Caco-2 (cell line): ENCODE measurements around the gene ALDOA. TPM values are rescaled to one million over a fixed set of nuclear protein-coding genes. Genes with fewer than 3 reads are reported as not detected.

ENCODE experiments used
- BruUV-seq: library from RNA; stranded (reverse); fragments of 400-500 nt; replicated peaks from 2 replicates; lab custom pipeline; 2021; lab: Mats Ljungman, UMichigan
- CTCF ChIA-PET: fragments of 300-600 bp; sonication (Branson Sonifier 250); formaldehyde crosslinking; loops from one replicate; lab custom pipeline; 2022; ENCODE audit warnings: antibody characterized with exemption; lab: Charles Lee
- POLR2A ChIA-PET: fragments of 300-600 bp; sonication (Branson Sonifier 250); formaldehyde crosslinking; loops from one replicate; lab custom pipeline; 2022; ENCODE audit warnings: antibody characterized with exemption; lab: Charles Lee
- DNase-seq, 2 experiments: peaks; one replicate each; pipeline versions ENCODE4 v3.0.0 to v3.0.0-alpha.2; 2020 to 2022
- H3K27me3 ChIP-seq: replicated peaks from 2 replicates; pipeline ENCODE4 v1.6.0; 2011; ENCODE audit warnings: low read length; ENCODE audit not compliant: control insufficient read depth, insufficient read depth
- H3K36me3 ChIP-seq: 2 replicates; pipeline ENCODE4 v1.5.1; 2011; ENCODE audit warnings: low read length; ENCODE audit not compliant: control insufficient read depth, insufficient read depth
- H3K4me1 ChIP-seq: fragments of 250-450 bp; sonication (Bioruptor Pico); 2 replicates; pipeline ENCODE4 v1.5.1; 2020; ENCODE audit warnings: mild to moderate bottlenecking
- H3K4me3 ChIP-seq: 2 replicates; pipeline ENCODE4 v1.5.1; 2011; ENCODE audit warnings: low read depth, mild to moderate bottlenecking, control low read depth, low read length
- H3K9me3 ChIP-seq: fragments of 250-450 bp; sonication (Bioruptor Pico); 2 replicates; pipeline ENCODE4 v1.5.1; 2020; ENCODE audit warnings: mild to moderate bottlenecking, moderate library complexity
- H3K27ac Mint-ChIP-seq: one replicate; pipeline ENCODE4 v1.8.0; 2022; ENCODE audit warnings: mixed read lengths; ENCODE audit not compliant: unreplicated experiment
- H3K27me3 Mint-ChIP-seq: one replicate; pipeline ENCODE4 v1.8.0; 2022; ENCODE audit warnings: mixed read lengths; ENCODE audit not compliant: insufficient read depth, unreplicated experiment
- H3K36me3 Mint-ChIP-seq: one replicate; pipeline ENCODE4 v1.8.0; 2022; ENCODE audit warnings: mild to moderate bottlenecking, mixed read lengths; ENCODE audit not compliant: insufficient read depth, unreplicated experiment
- H3K4me1 Mint-ChIP-seq: one replicate; pipeline ENCODE4 v1.8.0; 2022; ENCODE audit warnings: low read depth, mixed read lengths; ENCODE audit not compliant: unreplicated experiment
- H3K4me3 Mint-ChIP-seq: one replicate; pipeline ENCODE4 v1.8.0; 2022; ENCODE audit warnings: mild to moderate bottlenecking, moderate library complexity, mixed read lengths; ENCODE audit not compliant: unreplicated experiment
- H3K9me3 Mint-ChIP-seq: one replicate; pipeline ENCODE4 v1.8.0; 2022; ENCODE audit warnings: mixed read lengths; ENCODE audit not compliant: unreplicated experiment
- CTCF ChIP-seq, 2 experiments: fragments of 200-600 bp in 1 of 2; IDR thresholded peaks; 1 replicate in 1 of 2; 2 replicates in 1 of 2; pipeline versions ENCODE4 v1.5.1 to v1.8.0; 2011 to 2022; ENCODE audit warnings: antibody characterized with exemption in 1 of 2, control low read depth in 1 of 2, inconsistent platforms in 1 of 2, low read depth in 1 of 2, low read length in 1 of 2, mild to moderate bottlenecking in 1 of 2, moderate library complexity in 1 of 2; ENCODE audit not compliant: insufficient read depth in 1 of 2, severe bottlenecking in 1 of 2, unreplicated experiment in 1 of 2
- intact Hi-C: fragments of 100-400 bp; cut with micrococcal nuclease; formaldehyde crosslinking; loops from one replicate; pipeline ENCODE4 v1.10.0; 2022; ENCODE audit not compliant: unreplicated experiment
- total RNA-seq: library from RNA; stranded (reverse); gene quantifications from 2 replicates; pipeline ENCODE4 v1.2.3, GENCODE V29; 2022

ALDOA gene
- total RNA-seq, 1 experiment from 2014 or later, result 675 TPM

- CTCF ChIA-PET, result no interaction called here
- H3K27ac Mint-ChIP-seq, result no peak overlapping the region
- intact Hi-C loops, result no loop called here
- no peak for TF ChIP-seq CTCF (IDR thresholded peaks at IDR 0.05; ENCODE audit: insufficient read depth in 1 of 2, low read depth in 1 of 2, low read length in 1 of 2, severe bottlenecking in 1 of 2, unreplicated experiment in 1 of 2)
- no peak for DNase-seq
- no peaks in the 10 kb centered on the region for H3K4me1 ChIP-seq
- no peaks in the 10 kb centered on the region for H3K9me3 ChIP-seq
- no peaks in the 10 kb centered on the region for H3K27me3 Mint-ChIP-seq
- no peaks in the 10 kb centered on the region for H3K36me3 ChIP-seq
- H3K9me3 Mint-ChIP-seq, result no peaks in the 10 kb centered on the region
- POLR2A ChIA-PET, result no interaction called here
- H3K27me3 ChIP-seq, result no peaks in the 10 kb centered on the region
- BruUV-seq, result no TSS peak
- no peaks in the 10 kb centered on the region for H3K4me1 Mint-ChIP-seq
- no peak overlapping the region for H3K4me3 Mint-ChIP-seq
- peaks cover 3% of the 10 kb centered on the region for H3K36me3 Mint-ChIP-seq
- no peak overlapping the region for H3K4me3 ChIP-seq
Observed at GRCh38 chr16:30046588-30046987, 19.0 kb upstream of the ALDOA start.

DNA sequence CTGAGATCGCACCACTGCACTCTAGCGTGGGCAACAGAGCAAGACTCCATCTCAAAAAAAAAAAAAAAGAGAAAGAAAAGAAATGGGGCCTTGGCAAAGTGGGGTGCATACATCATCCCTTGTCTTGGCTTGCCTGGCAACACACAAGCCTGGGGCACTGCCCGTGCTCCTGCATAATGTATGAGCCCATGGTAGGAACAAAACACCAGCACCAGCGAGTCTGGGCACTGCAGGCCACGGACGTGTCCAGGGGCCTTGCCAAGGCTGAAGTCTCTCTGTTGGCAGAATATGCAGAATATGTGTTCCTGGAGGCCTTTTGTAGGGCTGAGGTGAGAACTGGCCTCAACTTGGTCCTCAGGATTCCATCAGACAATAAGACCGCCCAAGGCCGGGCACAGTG is 15.7 kb upstream of the ALDOA start:
- H3K4me3 ChIP-seq, result no peak overlapping the region
- H3K27me3 ChIP-seq, result no peaks in the 10 kb centered on the region
- no peaks in the 10 kb centered on the region for H3K36me3 ChIP-seq
- Mint-ChIP-seq H3K27ac (no peak overlapping the region), H3K9me3 (no peaks in the 10 kb centered on the region), H3K4me1 (peaks cover 8% of the 10 kb centered on the region), H3K27me3 (no peaks in the 10 kb centered on the region), H3K4me3 (no peak overlapping the region), H3K36me3 (peaks cover 19% of the 10 kb centered on the region)
- H3K9me3 ChIP-seq, result no peaks in the 10 kb centered on the region
- TF ChIP-seq CTCF (IDR thresholded peaks at IDR 0.05; ENCODE audit: insufficient read depth in 1 of 2, low read depth in 1 of 2, low read length in 1 of 2, severe bottlenecking in 1 of 2, unreplicated experiment in 1 of 2), result no peak
- no TSS peak for BruUV-seq
- DNase-seq, result no peak
- peaks cover 5% of the 10 kb centered on the region; the same call in 1 of the 2 replicates for H3K4me1 ChIP-seq
- POLR2A ChIA-PET, result no interaction called here
- CTCF ChIA-PET, result interaction anchor here (0.7 kb wide), 1 partner anchor 42 kb away, joined by 4 read pairs; no protein-coding TSS in a partner anchor
- intact Hi-C loops, result no loop called here

GRCh38 chr16:30051518-30051917 is 14.0 kb upstream of the ALDOA start:
- intact Hi-C loops, result no loop called here
- H3K4me1 Mint-ChIP-seq, result peaks cover 8% of the 10 kb centered on the region

More at GRCh38 chr16:30051518-30051917, 14.0 kb upstream of the ALDOA start:
- Mint-ChIP-seq H3K27ac (peak overlapping the region; percentile 43), H3K4me3 (peak overlapping the region; percentile 66), H3K36me3 (peaks cover 19% of the 10 kb centered on the region), H3K9me3 (no peaks in the 10 kb centered on the region), H3K27me3 (no peaks in the 10 kb centered on the region)
- CTCF ChIA-PET, result interaction anchor here (0.6 kb wide), 1 partner anchor 34 kb away, joined by 4 read pairs; no protein-coding TSS in a partner anchor
- DNase-seq, result no peak
- no peaks in the 10 kb centered on the region for H3K27me3 ChIP-seq
- H3K4me3 ChIP-seq, result no peak overlapping the region
- TF ChIP-seq CTCF (IDR thresholded peaks at IDR 0.05; ENCODE audit: insufficient read depth in 1 of 2, low read depth in 1 of 2, low read length in 1 of 2, severe bottlenecking in 1 of 2, unreplicated experiment in 1 of 2), result no peak
- no peaks in the 10 kb centered on the region for H3K9me3 ChIP-seq
- peaks cover 5% of the 10 kb centered on the region; the same call in 1 of the 2 replicates for H3K4me1 ChIP-seq
- no TSS peak for BruUV-seq
- POLR2A ChIA-PET, result no interaction called here
- no peaks in the 10 kb centered on the region for H3K36me3 ChIP-seq
